ENCODE measurements around the gene LMBR1. TPM values are rescaled to one million over a fixed set of nuclear protein-coding genes. Genes with fewer than 3 reads are reported as not detected.

LMBR1 gene
- total and polyA plus RNA-seq, 2 of the 4 experiments (the other 2 are of a cell fraction) = 11.9 to 19.9 TPM

- H3K27me3 ChIP-seq (ENCODE audit: control insufficient read depth, insufficient read depth, low read length) = no peaks in the 10 kb centered on the region
- H3K79me1 ChIP-seq (ENCODE audit: low read depth in 1 of 2, low read length in 2 of 2) = peaks cover 0 to 4% of the 10 kb centered on the region in 2 experiments; a peak in 1 of 4 replicates
- WGBS, 2 experiments (ENCODE audit: extremely low coverage in 2 of 2, insufficient read length in 1 of 2) = 89% methylated on average over 2 of the region's 6 CpGs; no CpG with 5 or more reads in 1 of the 2 experiments
- no peak overlapping the region for H2BK20ac ChIP-seq (ENCODE audit: low read depth, low read length)
- H4K8ac ChIP-seq (ENCODE audit: low read depth in 2 of 2, low read length in 2 of 2) = no peak overlapping the region
- dilution Hi-C loops (cut with HindIII; ENCODE audit: low sequenced_read_pairs, unreplicated experiment) (no loop called here), intact Hi-C loops (cut with micrococcal nuclease) (no loop called here), in situ Hi-C loops (cut with MboI; ENCODE audit: low sequenced_read_pairs) (no loop called here)
- no peak overlapping the region for H4K91ac ChIP-seq (ENCODE audit: insufficient read depth, low read depth, low read length)
- no peak overlapping the region for H3K18ac ChIP-seq (ENCODE audit: low read depth, low read length)
- no peak overlapping the region for H2BK5ac ChIP-seq (ENCODE audit: low read depth, low read length, poor library complexity, severe bottlenecking)
- CTCF ChIA-PET = no interaction called here
- POLR2A ChIA-PET (ENCODE audit: unreplicated experiment) = no interaction called here
- peak; percentile 46 for DNase-seq
- no peak overlapping the region for H4K5ac ChIP-seq (ENCODE audit: low read depth, low read length)
- no peaks in the 10 kb centered on the region for H3K9me1 ChIP-seq (ENCODE audit: insufficient read depth, low read length)
- no peak overlapping the region for H2AK5ac ChIP-seq (ENCODE audit: low read depth, low read length)
- no peak overlapping the region for H2BK15ac ChIP-seq (ENCODE audit: low read depth, low read length)
- H3K14ac ChIP-seq (replicated peaks; ENCODE audit: low read depth, low read length) = no peak overlapping the region
- no peak overlapping the region for H3K4me3 ChIP-seq (ENCODE audit: insufficient read depth, low read depth, low read length)
- TF ChIP-seq CTCF (conservative IDR thresholded peaks at IDR 0.05; ENCODE audit: low read depth, low read length) = peak; percentile 58
- TF ChIP-seq SMC3 (IDR thresholded peaks at IDR 0.05; ENCODE audit: low read depth, low read length) = peak; percentile 53
- no peak for TF ChIP-seq MAFK (IDR thresholded peaks at IDR 0.05; ENCODE audit: low read depth, low read length)
- peak; percentile 56 for TF ChIP-seq RAD21 (IDR thresholded peaks at IDR 0.05; ENCODE audit: low read length)
- no peak for TF ChIP-seq BHLHE40 (IDR thresholded peaks at IDR 0.05; ENCODE audit: low read depth, low read length)
- no peak overlapping the region for H2AFZ ChIP-seq (replicated peaks; ENCODE audit: low read length, poor library complexity)
- H4K20me1 ChIP-seq (ENCODE audit: insufficient read depth, low read length) = no peaks in the 10 kb centered on the region
- H3K4me2 ChIP-seq (ENCODE audit: low read depth, low read length) = no peak overlapping the region
- no peaks in the 10 kb centered on the region for H3K36me3 ChIP-seq (ENCODE audit: control insufficient read depth, insufficient read depth, low read length)
- H3K23ac ChIP-seq (ENCODE audit: low read depth, low read length) = no peak overlapping the region
- no TSS peak for BruUV-seq (replicated peaks)
- H3K56ac ChIP-seq (ENCODE audit: extremely low read depth, insufficient read depth, low read length) = no peak overlapping the region
- H2BK120ac ChIP-seq (ENCODE audit: low read depth, low read length) = no peak overlapping the region
- no peaks in the 10 kb centered on the region for H3K4me1 ChIP-seq (ENCODE audit: control insufficient read depth, insufficient read depth, low read length)
- no peak overlapping the region for H3K4ac ChIP-seq (ENCODE audit: low read depth, low read length)
- no peak overlapping the region for H3K27ac ChIP-seq (ENCODE audit: insufficient read depth, low read length)
- H2AK9ac ChIP-seq (replicated peaks; ENCODE audit: low read depth, low read length, poor library complexity) = no peak overlapping the region
- no peaks in the 10 kb centered on the region for H3K9me3 ChIP-seq (ENCODE audit: control insufficient read depth, insufficient read depth, low read length)
- no peak for ATAC-seq (ENCODE audit: low read depth)
- no peak overlapping the region for H3K9ac ChIP-seq (ENCODE audit: low read depth, low read length)
Observed at GRCh38 chr7:156827587-156828203, 65.3 kb downstream of the LMBR1 start.

Measured in IMR-90 (cell line).